ENCODE data around the gene PFDN4. TPM values are rescaled to one million over a fixed set of nuclear protein-coding genes. Genes with fewer than 3 reads are reported as not detected.
"Not testable (repeated sequence)": the region's sequence is repeated elsewhere in the genome, so short reads cannot be mapped to it uniquely, and the experiment has no call there.

PFDN4 gene
- total and polyA plus RNA-seq, 8 donors = 16.7 to 65.6 (median 47.5) TPM

DNA sequence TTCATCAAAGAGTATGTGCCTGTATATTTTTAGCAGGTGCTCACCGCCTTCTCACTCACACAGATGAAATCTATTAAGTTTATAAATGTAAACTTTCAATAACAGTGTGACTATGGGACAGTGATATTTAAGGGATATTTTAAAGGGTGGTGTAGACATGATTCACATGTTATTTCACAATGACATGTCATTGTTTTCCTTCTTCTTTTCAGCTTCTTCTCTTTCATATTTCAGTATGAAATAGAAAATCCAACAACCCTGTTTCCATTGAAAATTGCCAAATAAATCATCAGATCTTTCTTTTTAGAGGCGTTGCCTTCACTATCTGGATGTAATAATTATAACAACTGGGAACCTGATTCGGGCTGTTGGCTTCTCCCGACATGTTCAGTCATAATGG, 54.8 kb downstream of the PFDN4 start:
- Histone ChIP-seq H3K27me3 (no peaks in the 10 kb centered on the region), H3K9me3 (no peaks in the 10 kb centered on the region), H3K36me3 (no peaks in the 10 kb centered on the region), H3K4me3 (no peak overlapping the region), H3K27ac (no peak overlapping the region), H3K4me1 (no peaks in the 10 kb centered on the region)
- DNase-seq = no peak
- no peak for ATAC-seq
- intact Hi-C loops (cut with DNase I) = no loop called here
- TF ChIP-seq, protein P1, sequence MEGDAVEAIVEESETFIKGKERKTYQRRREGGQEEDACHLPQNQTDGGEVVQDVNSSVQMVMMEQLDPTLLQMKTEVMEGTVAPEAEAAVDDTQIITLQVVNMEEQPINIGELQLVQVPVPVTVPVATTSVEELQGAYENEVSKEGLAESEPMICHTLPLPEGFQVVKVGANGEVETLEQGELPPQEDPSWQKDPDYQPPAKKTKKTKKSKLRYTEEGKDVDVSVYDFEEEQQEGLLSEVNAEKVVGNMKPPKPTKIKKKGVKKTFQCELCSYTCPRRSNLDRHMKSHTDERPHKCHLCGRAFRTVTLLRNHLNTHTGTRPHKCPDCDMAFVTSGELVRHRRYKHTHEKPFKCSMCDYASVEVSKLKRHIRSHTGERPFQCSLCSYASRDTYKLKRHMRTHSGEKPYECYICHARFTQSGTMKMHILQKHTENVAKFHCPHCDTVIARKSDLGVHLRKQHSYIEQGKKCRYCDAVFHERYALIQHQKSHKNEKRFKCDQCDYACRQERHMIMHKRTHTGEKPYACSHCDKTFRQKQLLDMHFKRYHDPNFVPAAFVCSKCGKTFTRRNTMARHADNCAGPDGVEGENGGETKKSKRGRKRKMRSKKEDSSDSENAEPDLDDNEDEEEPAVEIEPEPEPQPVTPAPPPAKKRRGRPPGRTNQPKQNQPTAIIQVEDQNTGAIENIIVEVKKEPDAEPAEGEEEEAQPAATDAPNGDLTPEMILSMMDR (IDR thresholded peaks at IDR 0.05) = no peak

GRCh38 chr20:54263116-54263690, 55.3 kb downstream of the PFDN4 start:
- Histone ChIP-seq H3K36me3 (no peaks in the 10 kb centered on the region), H3K27me3 (no peaks in the 10 kb centered on the region), H3K4me1 (no peaks in the 10 kb centered on the region), H3K27ac (no peak overlapping the region), H3K4me3 (no peak overlapping the region), H3K9me3 (no peaks in the 10 kb centered on the region)
- TF ChIP-seq, protein P1 (IDR thresholded peaks at IDR 0.05) = no peak
- intact Hi-C loops (cut with DNase I) = no loop called here
- no peak for ATAC-seq
- DNase-seq = peak in 1 of 4 donors; percentile 30

GRCh38 chr20:54265791-54266190, 57.9 kb downstream of the PFDN4 start:
- H3K27me3 ChIP-seq; H3K36me3 ChIP-seq; DNase-seq; H3K4me3 ChIP-seq; ATAC-seq; H3K4me1 ChIP-seq; H3K27ac ChIP-seq; intact Hi-C loops (cut with DNase I); H3K9me3 ChIP-seq: not testable (repeated sequence)

- ATAC-seq = no peak
Observed at GRCh38 chr20:54266844-54267243, 59.0 kb downstream of the PFDN4 start.

GRCh38 chr20:54267483-54268003, 59.7 kb downstream of the PFDN4 start:
- Histone ChIP-seq H3K9me3 (no peaks in the 10 kb centered on the region), H3K27me3 (no peaks in the 10 kb centered on the region), H3K36me3 (no peaks in the 10 kb centered on the region), H3K27ac (no peak overlapping the region), H3K4me1 (no peaks in the 10 kb centered on the region), H3K4me3 (no peak overlapping the region)
- ATAC-seq = peak; percentile 98
- intact Hi-C loops (cut with DNase I) = no loop called here
- peak in 2 of 4 donors; percentile 41 to 49 for DNase-seq
- TF ChIP-seq, protein P1 (IDR thresholded peaks at IDR 0.05) = no peak

More at GRCh38 chr20:54266844-54267243, 59.0 kb downstream of the PFDN4 start:
- Histone ChIP-seq H3K4me3 (no peak overlapping the region), H3K36me3 (no peaks in the 10 kb centered on the region), H3K27me3 (no peaks in the 10 kb centered on the region), H3K27ac (no peak overlapping the region), H3K4me1 (no peaks in the 10 kb centered on the region), H3K9me3 (no peaks in the 10 kb centered on the region)
- DNase-seq = no peak
- TF ChIP-seq, protein P1 (IDR thresholded peaks at IDR 0.05) = no peak
- intact Hi-C loops (cut with DNase I) = no loop called here

- intact Hi-C loops (cut with DNase I) = no loop called here
- no peaks in the 10 kb centered on the region for H3K27me3 ChIP-seq
- H3K36me3 ChIP-seq = no peaks in the 10 kb centered on the region
- no peak for DNase-seq
- no peaks in the 10 kb centered on the region for H3K4me1 ChIP-seq
- H3K4me3 ChIP-seq = no peak overlapping the region
- ATAC-seq = no peak
- H3K27ac ChIP-seq = no peak overlapping the region
- no peaks in the 10 kb centered on the region for H3K9me3 ChIP-seq
- TF ChIP-seq, protein P1 (IDR thresholded peaks at IDR 0.05) = no peak
Observed at GRCh38 chr20:54268941-54269340, 61.1 kb downstream of the PFDN4 start.
